ENCODE measurements around the gene KLHL3.

The KLHL3 gene

DNA sequence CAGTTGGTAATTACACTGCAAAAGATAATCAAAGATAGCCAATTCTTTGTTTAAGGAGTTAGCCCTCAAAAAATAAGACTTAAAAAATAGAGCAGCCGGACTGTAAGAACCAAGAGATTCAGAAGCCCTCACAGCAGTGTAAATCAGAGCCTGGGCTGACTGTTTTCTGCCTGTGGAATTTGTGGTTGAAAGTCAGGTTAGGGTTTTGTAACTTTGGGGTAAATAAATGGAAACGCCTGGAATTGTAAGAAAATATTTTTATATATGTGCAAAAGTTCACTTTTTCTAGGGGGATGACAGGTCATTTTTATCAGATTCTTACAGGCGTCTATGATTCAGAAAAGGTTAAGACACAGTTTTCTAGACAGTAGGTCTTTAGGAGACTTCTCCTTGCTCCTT, 35.6 kb downstream of the KLHL3 start:
- peaks cover 0 to 5% (median 3%) of the 10 kb centered on the region in 4 experiments for H3K36me3 ChIP-seq (ENCODE audit: control insufficient read depth in 4 of 4, insufficient read depth in 4 of 4, low read length in 3 of 4)
- ChIA-PET CTCF (interaction anchor here (5.7 to 8.5 kb wide), 2 partner anchors 40 to 42 kb away, joined by 36 to 51 read pairs; no protein-coding TSS in a partner anchor), POLR2A (no interaction called here)
- H3K9me3 ChIP-seq (ENCODE audit: control extremely low read depth in 1 of 5, control insufficient read depth in 4 of 5, insufficient read depth in 2 of 5, low read depth in 1 of 5, low read length in 4 of 5) = no peaks in the 10 kb centered on the region
- H3K4me3 ChIP-seq (ENCODE audit: control insufficient read depth in 1 of 7, extremely low read depth in 1 of 7, insufficient read depth in 4 of 7, low read depth in 2 of 7, low read length in 6 of 7) = no peak overlapping the region
- peak overlapping the region in 1 of 2 experiments; percentile 11 for H3K27ac ChIP-seq (ENCODE audit: insufficient read depth in 1 of 2, low read depth in 1 of 2, low read length in 2 of 2, poor library complexity in 1 of 2, severe bottlenecking in 2 of 2)
- DNase-seq = peak in 2 of 3 donors; percentile 31 to 43
- WGBS (ENCODE audit: insufficient coverage) = 67% methylated on average over 1 of the region's 3 CpGs
- no peaks in the 10 kb centered on the region for H3K27me3 ChIP-seq (replicated peaks in 2 of 5; ENCODE audit: control insufficient read depth in 4 of 5, insufficient read depth in 5 of 5, low read length in 4 of 5)
- H3K4me1 ChIP-seq (ENCODE audit: control extremely low read depth in 1 of 4, control insufficient read depth in 4 of 4, insufficient read depth in 4 of 4, low read length in 3 of 4) = peaks cover 9 to 47% (median 28%) of the 10 kb centered on the region in 4 experiments

DNA sequence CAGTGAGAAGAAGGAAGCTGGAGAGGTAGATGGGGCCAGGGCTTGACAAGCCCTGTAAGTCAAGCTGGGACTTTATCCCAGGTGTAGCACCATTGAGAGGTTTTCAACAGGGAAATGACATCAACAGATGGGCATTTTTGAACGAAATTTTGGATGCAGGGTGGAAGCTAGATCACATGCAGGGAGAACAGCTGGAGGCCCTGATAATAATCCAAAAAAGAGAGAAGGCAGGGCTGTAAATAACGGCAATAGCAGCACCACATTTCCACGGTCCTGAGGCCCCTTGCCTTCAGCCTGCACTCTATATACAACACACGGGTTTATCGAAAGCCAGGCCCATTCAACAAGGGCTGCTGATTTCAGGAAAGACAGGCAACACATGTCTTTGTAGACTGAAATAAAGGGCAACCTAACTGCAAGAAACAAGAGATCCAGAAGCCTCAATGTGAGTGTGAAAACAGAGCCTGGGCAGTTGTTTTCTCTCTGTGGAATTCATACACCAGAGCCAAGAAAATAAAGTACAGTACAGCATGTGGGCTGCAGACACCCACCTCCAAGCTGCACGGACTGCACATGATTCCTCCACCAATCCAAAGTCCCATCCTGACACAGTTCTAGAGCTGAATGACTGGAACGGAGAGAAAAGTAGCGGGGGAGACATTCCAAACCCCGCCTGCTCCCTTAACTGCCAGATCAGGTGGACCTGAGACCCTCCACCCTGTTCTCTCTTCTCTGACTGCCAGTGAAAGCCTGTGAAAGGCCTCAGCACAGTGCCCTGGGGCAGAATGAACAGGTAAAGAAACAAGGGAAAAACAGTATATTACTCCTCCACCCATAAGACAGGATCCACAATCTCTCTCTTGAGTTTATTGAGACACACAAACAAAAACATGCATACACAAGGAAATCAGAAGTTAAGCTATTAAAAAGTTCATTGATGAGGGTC, 36.3 kb downstream of the KLHL3 start:
- Histone ChIP-seq H3K4me1 (ENCODE audit: control extremely low read depth in 1 of 4, control insufficient read depth in 4 of 4, insufficient read depth in 4 of 4, low read length in 3 of 4) (peaks cover 14 to 53% (median 35%) of the 10 kb centered on the region in 4 experiments), H3K9me3 (ENCODE audit: control extremely low read depth in 1 of 5, control insufficient read depth in 4 of 5, insufficient read depth in 2 of 5, low read depth in 1 of 5, low read length in 4 of 5) (no peaks in the 10 kb centered on the region), H3K4me3 (ENCODE audit: control insufficient read depth in 1 of 7, extremely low read depth in 1 of 7, insufficient read depth in 4 of 7, low read depth in 2 of 7, low read length in 6 of 7) (no peak overlapping the region), H3K27me3 (replicated peaks in 2 of 5; ENCODE audit: control insufficient read depth in 4 of 5, insufficient read depth in 5 of 5, low read length in 4 of 5) (no peaks in the 10 kb centered on the region), H3K36me3 (ENCODE audit: control insufficient read depth in 4 of 4, insufficient read depth in 4 of 4, low read length in 3 of 4) (peaks cover 0 to 5% (median 3%) of the 10 kb centered on the region in 4 experiments), H3K27ac (ENCODE audit: insufficient read depth in 1 of 2, low read depth in 1 of 2, low read length in 2 of 2, poor library complexity in 1 of 2, severe bottlenecking in 2 of 2) (peak overlapping the region in 1 of 2 experiments; percentile 11)
- 21% methylated on average over 4 of the region's 9 CpGs for WGBS (ENCODE audit: insufficient coverage)
- POLR2A ChIA-PET = no interaction called here
- CTCF ChIA-PET = interaction anchor here (1.0 to 8.5 kb wide), 10 partner anchors 8 to 52 kb away, joined by 3 to 51 read pairs (median 5); partner anchors contain the start of gene KLHL3
- peak in 2 of 3 donors; percentile 64 to 78 for DNase-seq

DNA sequence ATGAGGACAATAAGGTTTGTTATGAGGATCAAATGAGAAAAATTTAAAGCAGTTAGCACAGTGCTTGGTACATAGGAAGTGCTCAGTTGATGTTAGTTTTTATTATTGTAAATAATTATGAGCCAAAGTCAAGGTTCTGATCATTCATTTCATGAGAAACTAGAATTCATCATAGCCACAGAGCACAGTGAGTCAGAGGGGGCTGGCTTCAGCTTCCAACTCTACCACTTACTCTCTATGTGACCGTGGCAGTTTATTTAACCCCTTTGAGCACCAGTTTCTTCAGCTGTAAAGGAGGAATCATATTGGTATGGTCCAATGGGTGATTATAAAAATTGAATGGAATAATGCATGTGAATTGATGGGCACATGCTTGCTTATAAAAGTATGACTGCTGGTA, 39.4 kb downstream of the KLHL3 start:
- Histone ChIP-seq H3K27me3 (replicated peaks in 2 of 5; ENCODE audit: control insufficient read depth in 4 of 5, insufficient read depth in 5 of 5, low read length in 4 of 5) (no peaks in the 10 kb centered on the region), H3K27ac (ENCODE audit: insufficient read depth in 1 of 2, low read depth in 1 of 2, low read length in 2 of 2, poor library complexity in 1 of 2, severe bottlenecking in 2 of 2) (peak overlapping the region in 1 of 2 experiments; percentile 65), H3K4me3 (ENCODE audit: control insufficient read depth in 1 of 7, extremely low read depth in 1 of 7, insufficient read depth in 4 of 7, low read depth in 2 of 7, low read length in 6 of 7) (no peak overlapping the region), H3K9me3 (ENCODE audit: control extremely low read depth in 1 of 5, control insufficient read depth in 4 of 5, insufficient read depth in 2 of 5, low read depth in 1 of 5, low read length in 4 of 5) (no peaks in the 10 kb centered on the region), H3K36me3 (ENCODE audit: control insufficient read depth in 4 of 4, insufficient read depth in 4 of 4, low read length in 3 of 4) (peaks cover 0 to 11% (median 3%) of the 10 kb centered on the region in 4 experiments), H3K4me1 (ENCODE audit: control extremely low read depth in 1 of 4, control insufficient read depth in 4 of 4, insufficient read depth in 4 of 4, low read length in 3 of 4) (peaks cover 18 to 69% (median 47%) of the 10 kb centered on the region in 4 experiments)
- ChIA-PET POLR2A (no interaction called here), CTCF (interaction anchor here (0.9 to 8.5 kb wide), 5 partner anchors 12 to 126 kb away, joined by 3 to 51 read pairs (median 35); partner anchors contain the start of gene KLHL3)
- DNase-seq = peak in 2 of 3 donors; percentile 60 to 72
- WGBS (ENCODE audit: insufficient coverage) = 0% methylated on average over 1 of the region's 1 CpG

DNA sequence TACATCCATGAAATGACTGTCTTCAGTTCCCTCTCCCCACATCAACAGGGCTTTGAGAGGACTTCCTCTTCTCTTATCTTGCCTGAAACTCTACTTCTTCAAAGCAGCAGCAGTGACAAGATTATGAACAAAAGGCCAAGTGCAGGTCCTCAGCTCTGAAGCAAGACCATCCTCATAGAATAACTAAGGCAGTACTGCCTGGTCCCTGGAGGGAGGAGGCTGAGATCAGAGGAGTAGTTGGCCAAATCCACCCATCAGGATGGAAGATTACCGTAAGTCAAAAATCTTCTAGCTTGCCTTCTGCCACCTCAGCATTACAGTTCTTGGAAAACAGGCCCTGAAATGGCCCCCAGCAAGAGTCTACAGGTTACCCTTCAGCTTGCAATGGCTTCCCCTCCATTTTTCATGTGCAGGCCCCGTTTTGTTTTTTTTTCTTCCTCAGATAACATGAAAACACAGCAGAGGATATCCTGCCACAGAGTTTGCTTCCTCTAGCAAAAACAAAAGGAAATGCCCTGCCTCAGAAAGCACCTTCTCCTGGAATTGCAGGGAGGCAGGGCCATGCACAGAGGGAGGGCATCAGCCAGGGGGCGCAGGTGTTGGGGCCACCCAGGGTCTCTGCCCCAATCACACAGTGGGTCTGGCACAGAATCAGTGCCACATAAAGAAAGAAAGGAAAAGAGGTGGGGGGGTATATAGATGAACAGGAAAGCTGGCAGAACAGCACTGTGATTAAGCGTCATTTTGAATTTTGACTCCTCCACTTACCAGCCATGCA, 40.0 kb downstream of the KLHL3 start:
- ChIA-PET CTCF (interaction anchor here (0.8 to 8.5 kb wide), 8 partner anchors 11 to 47 kb away, joined by 3 to 51 read pairs (median 14); partner anchors contain the start of gene KLHL3), POLR2A (no interaction called here)
- Histone ChIP-seq H3K4me3 (ENCODE audit: control insufficient read depth in 1 of 7, extremely low read depth in 1 of 7, insufficient read depth in 4 of 7, low read depth in 2 of 7, low read length in 6 of 7) (peak overlapping the region in 3 of 7 experiments; percentile 15 to 29 (median 18)), H3K9me3 (ENCODE audit: control extremely low read depth in 1 of 5, control insufficient read depth in 4 of 5, insufficient read depth in 2 of 5, low read depth in 1 of 5, low read length in 4 of 5) (no peaks in the 10 kb centered on the region), H3K27me3 (replicated peaks in 2 of 5; ENCODE audit: control insufficient read depth in 4 of 5, insufficient read depth in 5 of 5, low read length in 4 of 5) (no peaks in the 10 kb centered on the region), H3K27ac (ENCODE audit: insufficient read depth in 1 of 2, low read depth in 1 of 2, low read length in 2 of 2, poor library complexity in 1 of 2, severe bottlenecking in 2 of 2) (peak overlapping the region; percentile 18 to 65), H3K36me3 (ENCODE audit: control insufficient read depth in 4 of 4, insufficient read depth in 4 of 4, low read length in 3 of 4) (peaks cover 0 to 11% (median 3%) of the 10 kb centered on the region in 4 experiments), H3K4me1 (ENCODE audit: control extremely low read depth in 1 of 4, control insufficient read depth in 4 of 4, insufficient read depth in 4 of 4, low read length in 3 of 4) (peaks cover 18 to 68% (median 47%) of the 10 kb centered on the region in 4 experiments)
- peak; percentile 54 to 92 (median 83) for DNase-seq
- WGBS (ENCODE audit: insufficient coverage) = 0% methylated on average over 2 of the region's 4 CpGs

DNA sequence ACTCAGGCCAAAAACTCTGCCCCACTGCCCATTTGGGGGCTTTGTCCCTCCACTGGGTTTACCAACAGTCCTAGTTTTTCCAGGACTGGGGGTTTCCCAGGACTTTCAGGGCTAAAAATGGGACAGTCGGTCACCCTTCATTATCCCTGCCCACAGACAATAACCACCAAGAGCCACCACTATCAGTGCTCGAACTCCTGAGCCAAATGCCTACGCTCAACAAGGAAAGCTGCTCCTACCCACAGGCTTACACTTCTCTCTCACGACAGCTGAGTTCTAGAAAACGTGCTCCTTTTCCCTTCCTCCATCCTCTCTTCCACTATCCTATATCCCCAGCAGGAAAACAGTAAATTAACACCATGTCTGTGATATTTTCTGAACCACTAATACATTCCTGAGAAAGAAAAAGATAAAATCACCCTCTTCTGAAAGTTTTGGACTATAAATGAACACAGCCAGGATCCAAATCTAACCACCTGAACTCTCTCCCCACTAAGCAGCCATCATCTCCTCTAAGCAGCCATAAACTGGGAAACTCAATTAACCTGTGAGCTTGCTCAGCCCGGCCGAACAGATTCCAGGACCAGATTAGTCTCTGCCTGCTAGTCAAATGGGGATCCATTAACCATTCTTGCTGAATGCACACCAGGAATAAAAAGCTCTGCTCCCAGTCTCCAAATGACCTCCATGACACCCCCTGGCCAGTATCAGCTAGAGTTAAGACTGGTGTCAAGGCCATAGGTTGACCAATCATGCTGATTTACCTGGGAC, 41.8 kb downstream of the KLHL3 start:
- DNase-seq = no peak
- Histone ChIP-seq H3K27me3 (replicated peaks in 2 of 5; ENCODE audit: control insufficient read depth in 4 of 5, insufficient read depth in 5 of 5, low read length in 4 of 5) (no peaks in the 10 kb centered on the region), H3K36me3 (ENCODE audit: control insufficient read depth in 4 of 4, insufficient read depth in 4 of 4, low read length in 3 of 4) (peaks cover 3 to 12% (median 8%) of the 10 kb centered on the region in 4 experiments), H3K9me3 (ENCODE audit: control extremely low read depth in 1 of 5, control insufficient read depth in 4 of 5, insufficient read depth in 2 of 5, low read depth in 1 of 5, low read length in 4 of 5) (peaks cover 0 to 2% (median 0%) of the 10 kb centered on the region in 5 experiments), H3K4me1 (ENCODE audit: control extremely low read depth in 1 of 4, control insufficient read depth in 4 of 4, insufficient read depth in 4 of 4, low read length in 3 of 4) (peaks cover 18 to 51% (median 41%) of the 10 kb centered on the region in 4 experiments), H3K27ac (ENCODE audit: insufficient read depth in 1 of 2, low read depth in 1 of 2, low read length in 2 of 2, poor library complexity in 1 of 2, severe bottlenecking in 2 of 2) (peak overlapping the region in 1 of 2 experiments; percentile 65), H3K4me3 (ENCODE audit: control insufficient read depth in 1 of 7, extremely low read depth in 1 of 7, insufficient read depth in 4 of 7, low read depth in 2 of 7, low read length in 6 of 7) (no peak overlapping the region)
- POLR2A ChIA-PET = no interaction called here
- 88% methylated on average over 7 of the region's 7 CpGs for WGBS (ENCODE audit: insufficient coverage)
- CTCF ChIA-PET = interaction anchor here (0.6 to 8.5 kb wide), 12 partner anchors 9 to 59 kb away, joined by 3 to 51 read pairs (median 3); partner anchors contain the start of gene KLHL3

DNA sequence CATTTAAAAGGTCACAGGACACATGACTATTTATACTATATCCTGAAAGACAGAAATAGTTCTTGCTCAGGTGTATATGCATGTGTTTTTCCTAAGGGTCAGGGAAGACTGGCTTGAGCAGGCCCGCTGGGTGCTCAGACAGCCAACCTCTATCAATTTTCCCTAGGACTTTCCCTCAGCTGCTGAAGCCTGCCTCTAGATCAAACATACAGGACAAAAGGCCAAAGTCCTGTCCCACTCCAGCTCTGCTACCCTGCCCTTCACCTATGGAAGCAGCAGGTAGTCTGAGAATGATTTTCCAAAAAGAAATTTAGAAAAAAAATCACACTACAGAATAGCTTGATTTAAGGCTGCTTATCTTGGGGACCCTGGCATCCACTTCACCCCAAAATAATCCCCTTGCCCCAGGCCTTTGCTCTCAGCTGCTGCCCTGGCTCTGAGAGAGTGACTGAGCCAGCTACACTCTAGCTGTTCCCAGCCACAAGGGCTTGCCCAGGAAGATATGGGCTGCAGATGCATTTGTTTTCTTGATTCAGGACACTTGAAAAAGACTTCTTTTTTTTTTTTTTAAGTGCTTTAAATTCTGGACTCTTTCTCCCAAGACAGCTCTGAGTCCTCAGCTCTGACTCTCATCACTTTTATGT, 42.5 kb downstream of the KLHL3 start:
- POLR2A ChIA-PET = no interaction called here
- Histone ChIP-seq H3K4me3 (ENCODE audit: control insufficient read depth in 1 of 7, extremely low read depth in 1 of 7, insufficient read depth in 4 of 7, low read depth in 2 of 7, low read length in 6 of 7) (peak overlapping the region in 1 of 7 experiments; percentile 6), H3K9me3 (ENCODE audit: control extremely low read depth in 1 of 5, control insufficient read depth in 4 of 5, insufficient read depth in 2 of 5, low read depth in 1 of 5, low read length in 4 of 5) (peaks cover 0 to 2% (median 0%) of the 10 kb centered on the region in 5 experiments), H3K27me3 (replicated peaks in 2 of 5; ENCODE audit: control insufficient read depth in 4 of 5, insufficient read depth in 5 of 5, low read length in 4 of 5) (no peaks in the 10 kb centered on the region), H3K36me3 (ENCODE audit: control insufficient read depth in 4 of 4, insufficient read depth in 4 of 4, low read length in 3 of 4) (peaks cover 3 to 12% (median 8%) of the 10 kb centered on the region in 4 experiments), H3K4me1 (ENCODE audit: control extremely low read depth in 1 of 4, control insufficient read depth in 4 of 4, insufficient read depth in 4 of 4, low read length in 3 of 4) (peaks cover 18 to 47% (median 40%) of the 10 kb centered on the region in 4 experiments), H3K27ac (ENCODE audit: insufficient read depth in 1 of 2, low read depth in 1 of 2, low read length in 2 of 2, poor library complexity in 1 of 2, severe bottlenecking in 2 of 2) (no peak overlapping the region)
- no peak for DNase-seq
- CTCF ChIA-PET = interaction anchor here (0.6 to 8.5 kb wide), 7 partner anchors 9 to 60 kb away, joined by 3 to 51 read pairs (median 6); partner anchors contain the start of gene KLHL3
- WGBS (ENCODE audit: insufficient coverage) = 100% methylated on average over 1 of the region's 1 CpG

All from common myeloid progenitor, CD34-positive (primary cell).